Ectodermal cell (in vitro differentiated cells): ENCODE results near the gene RBFOX2.
"Not testable (repeated sequence)": the region's sequence is repeated elsewhere in the genome, so short reads cannot be mapped to it uniquely, and the experiment has no call there.

Source experiments
- H3K27ac ChIP-seq: 2 replicates; pipeline ENCODE4 v1.7.0; 2013; ENCODE audit warnings: mild to moderate bottlenecking, low read depth, low read length; ENCODE audit not compliant: insufficient read depth, poor library complexity, severe bottlenecking
- H3K27me3 ChIP-seq: 2 replicates; pipeline ENCODE4 v1.7.0; 2013; ENCODE audit warnings: mild to moderate bottlenecking, low read length; ENCODE audit not compliant: insufficient read depth, control insufficient read depth, poor library complexity, severe bottlenecking
- H3K36me3 ChIP-seq: one replicate; pipeline ENCODE4 v1.7.0; 2013; ENCODE audit warnings: low read length; ENCODE audit not compliant: control insufficient read depth, insufficient read depth
- H3K4me1 ChIP-seq: one replicate; pipeline ENCODE4 v1.7.0; 2013; ENCODE audit warnings: low read length; ENCODE audit not compliant: control insufficient read depth, insufficient read depth
- H3K4me3 ChIP-seq: 2 replicates; pipeline ENCODE4 v1.7.0; 2013; ENCODE audit warnings: low read depth, low read length, control low read depth; ENCODE audit not compliant: insufficient read depth
- H3K9me3 ChIP-seq: 2 replicates; pipeline ENCODE4 v1.7.0; 2013; ENCODE audit warnings: mild to moderate bottlenecking, low read length, moderate library complexity; ENCODE audit not compliant: control insufficient read depth
- WGBS, 2 experiments: methylation state at CpG; one replicate each; pipeline ENCODE4 v1.1.7; 2013; ENCODE audit warnings: missing lambda C conversion rate in 2 of 2; 5-methylcytosine and 5-hydroxymethylcytosine counted together

Gene RBFOX2

GRCh38 chr22:35995772-35996171, 32.9 kb downstream of the RBFOX2 start:
- no peaks in the 10 kb centered on the region for H3K9me3 ChIP-seq
- no peak overlapping the region for H3K4me3 ChIP-seq
- WGBS, 2 experiments = 75 to 86% methylated on average over 2 of the region's 2 CpGs
- H3K4me1 ChIP-seq = peaks cover 4% of the 10 kb centered on the region
- no peaks in the 10 kb centered on the region for H3K36me3 ChIP-seq
- H3K27me3 ChIP-seq = no peaks in the 10 kb centered on the region
- H3K27ac ChIP-seq = no peak overlapping the region

- WGBS, 2 experiments = 68 to 75% methylated on average over 7 of the region's 7 CpGs
- Histone ChIP-seq H3K9me3 (no peaks in the 10 kb centered on the region), H3K27me3 (no peaks in the 10 kb centered on the region), H3K4me3 (no peak overlapping the region), H3K4me1 (peaks cover 4% of the 10 kb centered on the region), H3K36me3 (no peaks in the 10 kb centered on the region), H3K27ac (no peak overlapping the region)
Measured at GRCh38 chr22:35995348-35995747, 33.3 kb downstream of the RBFOX2 start.

- WGBS, 2 experiments = 91 to 96% methylated on average over 5 of the region's 5 CpGs
- not testable (repeated sequence) for H3K9me3 ChIP-seq, H3K27me3 ChIP-seq, H3K4me1 ChIP-seq, H3K36me3 ChIP-seq, H3K4me3 ChIP-seq, H3K27ac ChIP-seq
Measured at GRCh38 chr22:35993727-35994126, 34.9 kb downstream of the RBFOX2 start.

GRCh38 chr22:35993048-35993714, 35.4 kb downstream of the RBFOX2 start:
- Histone ChIP-seq H3K27me3 (no peaks in the 10 kb centered on the region), H3K4me3 (no peak overlapping the region), H3K9me3 (no peaks in the 10 kb centered on the region), H3K27ac (no peak overlapping the region), H3K36me3 (no peaks in the 10 kb centered on the region), H3K4me1 (peaks cover 4% of the 10 kb centered on the region)
- 91 to 92% methylated on average over 3 of the region's 3 CpGs for WGBS, 2 experiments

- H3K4me1 ChIP-seq = peaks cover 10% of the 10 kb centered on the region
- H3K9me3 ChIP-seq = no peaks in the 10 kb centered on the region
- H3K27ac ChIP-seq = no peak overlapping the region
- H3K27me3 ChIP-seq = no peaks in the 10 kb centered on the region
- 95 to 96% methylated on average over 2 of the region's 2 CpGs for WGBS, 2 experiments
- H3K4me3 ChIP-seq = no peak overlapping the region
- H3K36me3 ChIP-seq = no peaks in the 10 kb centered on the region
Measured at GRCh38 chr22:35991168-35991567, 37.5 kb downstream of the RBFOX2 start.

GRCh38 chr22:35988030-35988429, 40.6 kb downstream of the RBFOX2 start:
- Histone ChIP-seq H3K36me3 (no peaks in the 10 kb centered on the region), H3K27ac (no peak overlapping the region), H3K9me3 (no peaks in the 10 kb centered on the region), H3K4me3 (no peak overlapping the region), H3K4me1 (peaks cover 12% of the 10 kb centered on the region), H3K27me3 (no peaks in the 10 kb centered on the region)
- 89 to 95% methylated on average over 3 to 4 of the region's 4 CpGs for WGBS, 2 experiments

- Histone ChIP-seq H3K27me3 (no peaks in the 10 kb centered on the region), H3K27ac (no peak overlapping the region), H3K36me3 (no peaks in the 10 kb centered on the region), H3K4me1 (peaks cover 17% of the 10 kb centered on the region), H3K4me3 (no peak overlapping the region), H3K9me3 (no peaks in the 10 kb centered on the region)
- 87 to 93% methylated on average over 1 of the region's 1 CpG for WGBS, 2 experiments
Measured at GRCh38 chr22:35987487-35987886, 41.1 kb downstream of the RBFOX2 start.

GRCh38 chr22:35986088-35986487, 42.5 kb downstream of the RBFOX2 start:
- no peak overlapping the region for H3K4me3 ChIP-seq
- H3K36me3 ChIP-seq = no peaks in the 10 kb centered on the region
- 52 to 64% methylated on average over 2 of the region's 2 CpGs for WGBS, 2 experiments
- no peaks in the 10 kb centered on the region for H3K27me3 ChIP-seq
- no peaks in the 10 kb centered on the region for H3K9me3 ChIP-seq
- peaks cover 25% of the 10 kb centered on the region for H3K4me1 ChIP-seq
- H3K27ac ChIP-seq = no peak overlapping the region

- H3K27me3 ChIP-seq = no peaks in the 10 kb centered on the region
- WGBS, 2 experiments = 89 to 96% methylated on average over 3 of the region's 3 CpGs
- no peaks in the 10 kb centered on the region for H3K9me3 ChIP-seq
- no peak overlapping the region for H3K27ac ChIP-seq
- no peaks in the 10 kb centered on the region for H3K36me3 ChIP-seq
- H3K4me3 ChIP-seq = no peak overlapping the region
- H3K4me1 ChIP-seq = peaks cover 25% of the 10 kb centered on the region
Measured at GRCh38 chr22:35985371-35985770, 43.3 kb downstream of the RBFOX2 start.

GRCh38 chr22:35984183-35985175, 44.1 kb downstream of the RBFOX2 start:
- 93 to 98% methylated on average over 4 of the region's 4 CpGs for WGBS, 2 experiments
- no peak overlapping the region for H3K4me3 ChIP-seq
- no peak overlapping the region for H3K27ac ChIP-seq
- H3K4me1 ChIP-seq = peaks cover 25% of the 10 kb centered on the region
- no peaks in the 10 kb centered on the region for H3K27me3 ChIP-seq
- no peaks in the 10 kb centered on the region for H3K36me3 ChIP-seq
- no peaks in the 10 kb centered on the region for H3K9me3 ChIP-seq
